HEK293T (cell line): ENCODE results near the gene AZU1.

Experiments used
- CTCF ChIA-PET: fragments of 350-600 bp; formaldehyde crosslinking; extraction: SDS; loops from one replicate; lab custom pipeline; 2021; ENCODE audit warnings: antibody characterized with exemption, inconsistent platforms; lab: Yijun Ruan, JAX
- POLR2A ChIA-PET: fragments of 350-600 bp; formaldehyde crosslinking; extraction: SDS; loops from one replicate; lab custom pipeline; 2020; ENCODE audit warnings: antibody characterized with exemption, inconsistent platforms; lab: Yijun Ruan, JAX
- DNase-seq: peaks from one replicate; pipeline ENCODE4 v3.0.0; 2012; ENCODE audit warnings: mixed read lengths; ENCODE audit errors: extremely low spot score
- ARNT ChIP-seq: fragments of 450-650 bp; IDR thresholded peaks from 2 replicates; pipeline ENCODE4 v1.6.1; 2017; ENCODE audit warnings: mild to moderate bottlenecking
- BHLHE40 ChIP-seq: fragments of 450-650 bp; IDR thresholded peaks from 2 replicates; pipeline ENCODE4 v1.6.1; 2016; ENCODE audit warnings: mild to moderate bottlenecking, moderate library complexity, borderline replicate concordance
- CTBP1 ChIP-seq: fragments of 450-650 bp; IDR thresholded peaks from 2 replicates; pipeline ENCODE4 v1.6.1; 2016; ENCODE audit warnings: borderline replicate concordance
- ELF4 ChIP-seq: fragments of 450-650 bp; IDR thresholded peaks from 2 replicates; pipeline ENCODE4 v1.6.1; 2017; ENCODE audit warnings: antibody characterized with exemption
- FOXA1 ChIP-seq: fragments of 450-650 bp; IDR thresholded peaks from 2 replicates; pipeline ENCODE4 v1.6.1; 2016; ENCODE audit warnings: mild to moderate bottlenecking
- FOXK2 ChIP-seq: fragments of 450-650 bp; IDR thresholded peaks from 2 replicates; pipeline ENCODE4 v1.6.1; 2016; ENCODE audit warnings: mild to moderate bottlenecking
- FOXM1 ChIP-seq: fragments of 450-650 bp; IDR thresholded peaks from 2 replicates; pipeline ENCODE4 v1.6.1; 2017; ENCODE audit warnings: mild to moderate bottlenecking, borderline replicate concordance
- HDGF ChIP-seq: fragments of 450-650 bp; IDR thresholded peaks from 2 replicates; pipeline ENCODE4 v1.6.1; 2017; ENCODE audit warnings: antibody characterized with exemption, borderline replicate concordance
- L3MBTL2 ChIP-seq: fragments of 450-650 bp; conservative IDR thresholded peaks from 2 replicates; pipeline ENCODE4 v1.6.1; 2016; ENCODE audit warnings: mild to moderate bottlenecking
- LEF1 ChIP-seq: fragments of 450-650 bp; IDR thresholded peaks from 2 replicates; pipeline ENCODE4 v1.6.1; 2017; ENCODE audit warnings: mild to moderate bottlenecking, borderline replicate concordance
- NFRKB ChIP-seq: fragments of 450-650 bp; IDR thresholded peaks from 2 replicates; pipeline ENCODE4 v1.6.1; 2016; ENCODE audit warnings: mild to moderate bottlenecking, moderate library complexity
- PKNOX1 ChIP-seq: fragments of 450-650 bp; IDR thresholded peaks from 2 replicates; pipeline ENCODE4 v1.6.1; 2016
- SP1 ChIP-seq: fragments of 450-650 bp; IDR thresholded peaks from 2 replicates; pipeline ENCODE4 v1.6.1; 2017
- SUZ12 ChIP-seq: fragments of 450-650 bp; IDR thresholded peaks from 2 replicates; pipeline ENCODE4 v1.6.1; 2016; ENCODE audit warnings: mild to moderate bottlenecking
- TARDBP ChIP-seq: fragments of 450-650 bp; IDR thresholded peaks from 2 replicates; pipeline ENCODE4 v1.6.1; 2016
- ZNF384 ChIP-seq: fragments of 450-650 bp; IDR thresholded peaks from 2 replicates; pipeline ENCODE4 v1.6.1; 2016

The AZU1 gene

GRCh38 chr19:866769-867300 is 39.2 kb downstream of the AZU1 start:
- POLR2A ChIA-PET = no interaction called here
- CTCF ChIA-PET = no interaction called here
- TF ChIP-seq TARDBP = no peak
- no peak for TF ChIP-seq HDGF
- no peak for TF ChIP-seq FOXK2
- TF ChIP-seq LEF1 = no peak
- no peak for TF ChIP-seq NFRKB
- no peak for TF ChIP-seq FOXM1
- DNase-seq = no peak

GRCh38 chr19:867301-867793 is 39.7 kb downstream of the AZU1 start:
- DNase-seq = no peak
- POLR2A ChIA-PET = no interaction called here
- CTCF ChIA-PET = no interaction called here
- peak; percentile 79; the same call in 1 of the 2 replicates for TF ChIP-seq FOXM1
- TF ChIP-seq L3MBTL2 = no peak
- TF ChIP-seq PKNOX1 = no peak

- DNase-seq = no peak
- ChIA-PET POLR2A (no interaction called here), CTCF (no interaction called here)
- no peak for TF ChIP-seq PKNOX1
Observed at GRCh38 chr19:867855-868457, 40.3 kb downstream of the AZU1 start.

- POLR2A ChIA-PET = no interaction called here
- CTCF ChIA-PET = no interaction called here
- no peak for DNase-seq
- TF ChIP-seq HDGF = no peak
- TF ChIP-seq L3MBTL2 = 0 out of 2 replicates have a peak, but pooled peaks have one; percentile 8
Observed at GRCh38 chr19:868458-869244, 41.0 kb downstream of the AZU1 start.

- TF ChIP-seq NFRKB = no peak
- 0 out of 2 replicates have a peak, but pooled peaks have one; percentile 30 for TF ChIP-seq HDGF
- POLR2A ChIA-PET = no interaction called here
- DNase-seq = no peak
- CTCF ChIA-PET = no interaction called here
Observed at GRCh38 chr19:869245-870177, 41.9 kb downstream of the AZU1 start.

GRCh38 chr19:870314-870713 is 42.7 kb downstream of the AZU1 start:
- POLR2A ChIA-PET = no interaction called here

GRCh38 chr19:870963-871401 is 43.3 kb downstream of the AZU1 start:
- no peak for DNase-seq
- ChIA-PET CTCF (no interaction called here), POLR2A (no interaction called here)
- TF ChIP-seq PKNOX1 (no peak), FOXK2 (no peak), TARDBP (no peak), BHLHE40 (no peak), FOXA1 (no peak), ARNT (no peak), FOXM1 (no peak), ELF4 (no peak), L3MBTL2 (no peak), HDGF (no peak), SUZ12 (no peak), SP1 (no peak), LEF1 (no peak), NFRKB (no peak), CTBP1 (no peak), ZNF384 (no peak)

More at GRCh38 chr19:870314-870713, 42.7 kb downstream of the AZU1 start:
- no peak for DNase-seq
- TF ChIP-seq SUZ12 (no peak), LEF1 (no peak), PKNOX1 (no peak), FOXK2 (no peak), FOXA1 (no peak)
- CTCF ChIA-PET = no interaction called here
